Omental fat pad (tissue), 4 donors: Measurements from ENCODE around the gene SLC49A4. TPM values are rescaled to one million over a fixed set of nuclear protein-coding genes. Genes with fewer than 3 reads are reported as not detected.

Experiments
- ATAC-seq: fragments of 150-250 bp; one replicate; pipeline ENCODE4 v1.9.1; 2016; ENCODE audit warnings: mild to moderate bottlenecking, moderate library complexity; ENCODE audit not compliant: low FRiP score
- DNase-seq: peaks from one replicate; pipeline ENCODE4 v3.0.0-alpha.2; 2019; ENCODE audit warnings: low spot score
- CTCF ChIP-seq, 3 donors: fragments of 450-650 bp; IDR thresholded peaks; one replicate each; pipeline ENCODE4 v1.5.1; 2016 to 2017; ENCODE audit warnings: antibody characterized with exemption in 3 of 3, mild to moderate bottlenecking in 3 of 3, moderate library complexity in 2 of 3
- total RNA-seq, 4 donors: library from RNA; depleted of rRNA; stranded (reverse); fragments of >200 nt; gene quantifications; one replicate each; pipeline ENCODE4 v1.1.0, GENCODE V29; 2016

SLC49A4 gene
- total RNA-seq, 4 donors from 2014 or later = 14.2 to 21.2 (median 19.7) TPM

- no peak for TF ChIP-seq CTCF (IDR thresholded peaks at IDR 0.05)
- ATAC-seq (peak; percentile 40), DNase-seq (no peak)
Measured at GRCh38 chr3:122760453-122761271, 34.2 kb upstream of the SLC49A4 start.

GRCh38 chr3:122766430-122766829, 28.4 kb upstream of the SLC49A4 start:
- ATAC-seq (no peak), DNase-seq (no peak)
- TF ChIP-seq CTCF (IDR thresholded peaks at IDR 0.05) = no peak

GRCh38 chr3:122767540-122768372, 27.1 kb upstream of the SLC49A4 start:
- TF ChIP-seq CTCF (IDR thresholded peaks at IDR 0.05) = no peak
- DNase-seq = no peak
- peak; percentile 80 for ATAC-seq

GRCh38 chr3:122770521-122771202, 24.2 kb upstream of the SLC49A4 start:
- ATAC-seq (no peak), DNase-seq (no peak)
- TF ChIP-seq CTCF (IDR thresholded peaks at IDR 0.05) = no peak

GRCh38 chr3:122772827-122773226, 22.0 kb upstream of the SLC49A4 start:
- DNase-seq (no peak), ATAC-seq (no peak)
- no peak for TF ChIP-seq CTCF (IDR thresholded peaks at IDR 0.05)

GRCh38 chr3:122773944-122774509, 20.8 kb upstream of the SLC49A4 start:
- no peak for TF ChIP-seq CTCF (IDR thresholded peaks at IDR 0.05)
- DNase-seq = no peak
- ATAC-seq = no peak
